Epithelial cell of alveolus of lung (primary cell): ENCODE measurements around the gene PUS3. TPM values are rescaled to one million over a fixed set of nuclear protein-coding genes. Genes with fewer than 3 reads are reported as not detected.

Experiments used
- total RNA-seq: library from RNA; depleted of rRNA; stranded (reverse); fragments of >200 nt; gene quantifications from 2 replicates; pipeline ENCODE4 v1.2.1, GENCODE V29; 2015

PUS3 gene, protein sequence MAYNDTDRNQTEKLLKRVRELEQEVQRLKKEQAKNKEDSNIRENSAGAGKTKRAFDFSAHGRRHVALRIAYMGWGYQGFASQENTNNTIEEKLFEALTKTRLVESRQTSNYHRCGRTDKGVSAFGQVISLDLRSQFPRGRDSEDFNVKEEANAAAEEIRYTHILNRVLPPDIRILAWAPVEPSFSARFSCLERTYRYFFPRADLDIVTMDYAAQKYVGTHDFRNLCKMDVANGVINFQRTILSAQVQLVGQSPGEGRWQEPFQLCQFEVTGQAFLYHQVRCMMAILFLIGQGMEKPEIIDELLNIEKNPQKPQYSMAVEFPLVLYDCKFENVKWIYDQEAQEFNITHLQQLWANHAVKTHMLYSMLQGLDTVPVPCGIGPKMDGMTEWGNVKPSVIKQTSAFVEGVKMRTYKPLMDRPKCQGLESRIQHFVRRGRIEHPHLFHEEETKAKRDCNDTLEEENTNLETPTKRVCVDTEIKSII
- 8.1 and 22.2 TPM in 2 replicates for total RNA-seq

GRCh38 chr11:125902927-125903710 is at the start of gene PUS3:
PUS3 (minus strand) TSS chr11:125903206; CDS start chr11:125896284, 6,922 bp downstream.

DNA sequence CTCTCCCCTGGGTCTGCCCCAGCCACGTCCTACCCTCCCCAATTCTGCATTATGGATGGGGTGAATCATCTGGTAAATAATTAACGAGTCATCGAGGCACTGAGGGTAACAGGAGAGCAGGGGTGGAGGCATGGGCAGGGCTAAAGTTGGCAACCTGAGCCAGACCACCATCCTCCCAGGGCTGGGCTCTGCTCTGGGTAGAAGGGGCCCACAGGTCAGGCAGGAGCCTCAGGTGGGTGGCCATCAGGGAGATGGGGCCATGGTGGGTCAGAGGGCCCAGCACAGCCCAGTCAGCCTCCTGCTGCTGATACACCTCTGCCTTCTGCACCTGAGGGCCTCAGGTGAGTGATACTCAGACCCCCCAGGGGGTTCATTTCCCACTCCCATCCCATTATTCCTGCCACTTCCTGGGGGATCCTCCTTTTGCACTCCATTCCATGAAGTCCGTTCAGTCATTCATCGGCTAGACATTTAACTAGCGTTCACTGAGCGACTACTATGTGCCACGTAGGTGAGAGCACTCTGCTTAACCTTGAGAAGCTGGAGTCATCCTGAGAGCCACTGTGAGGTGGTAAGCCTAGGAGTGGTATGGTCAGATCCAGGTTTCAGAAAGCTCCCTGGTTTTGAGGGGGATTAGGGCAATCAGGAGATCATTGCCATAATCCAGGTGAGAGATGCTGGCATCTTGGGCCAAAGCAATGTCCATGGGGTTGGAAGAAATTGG is 43.0 kb upstream of the PUS3 start, which contains the start of gene VSIG10L2:
Gene VSIG10L2 (plus strand): TSS at position 248 of the 724 bp plus-strand sequence. CDS start 12 bp downstream, at position 260.

DNA sequence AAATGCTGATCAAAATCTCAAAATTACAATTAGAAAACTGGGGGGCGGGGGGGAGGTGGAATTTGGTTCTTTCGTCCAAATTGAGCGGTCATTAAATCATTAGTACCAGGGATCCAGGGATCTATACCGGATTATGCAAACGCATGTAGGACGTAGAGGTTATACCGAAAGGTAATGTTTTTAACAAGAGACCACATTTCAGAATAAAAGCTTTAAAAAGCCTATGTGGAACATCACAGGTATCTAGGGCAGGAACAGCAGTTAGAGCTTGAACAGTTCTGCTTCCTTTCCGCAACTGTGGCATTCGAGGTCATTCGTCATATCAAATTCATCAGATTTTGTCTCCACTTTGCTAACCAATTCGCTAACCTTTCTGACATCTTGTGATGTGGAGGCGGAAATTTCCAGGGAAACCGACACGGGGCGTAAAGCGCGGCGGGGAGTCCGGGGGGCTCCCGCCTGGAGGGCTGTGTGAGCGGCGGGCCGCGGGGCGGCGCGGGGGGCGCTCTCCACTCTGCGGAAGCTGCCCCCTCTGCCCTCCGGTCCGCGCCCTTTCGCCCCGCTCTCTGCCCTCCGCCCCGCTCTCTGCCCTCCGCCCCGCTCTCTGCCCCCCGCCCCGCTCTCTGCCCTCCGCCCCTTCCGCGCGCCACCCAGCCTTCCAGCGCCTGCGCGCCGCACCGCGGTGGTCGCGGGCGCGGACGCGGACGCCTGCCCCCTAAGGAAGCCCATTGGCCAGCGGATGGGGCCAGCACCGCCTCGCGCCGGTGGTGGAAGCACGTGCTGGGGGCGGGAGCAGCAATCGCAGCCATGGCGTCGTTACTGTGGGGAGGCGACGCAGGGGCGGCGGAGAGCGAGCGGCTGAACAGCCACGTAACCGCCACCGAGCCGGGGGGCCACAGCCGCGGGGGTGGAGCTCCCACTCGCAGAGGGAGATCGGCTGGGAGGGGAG is 979 bp upstream of the PUS3 start, which contains the start of gene DDX25:
Gene DDX25 (plus strand): TSS at position 798 of the 949 bp plus-strand sequence. CDS start 10 bp downstream, at position 808.

GRCh38 chr11:125887373-125888324 is 15.4 kb downstream of the PUS3 start, which contains the start of gene HYLS1:
HYLS1 (plus strand) TSS chr11:125887668; CDS start chr11:125899369, 11,701 bp downstream.

Other genes with a start within 250 kb of the PUS3 start
- not detected in 2 replicates for gene ACRV1, start 222.4 kb downstream of the PUS3 start, total RNA-seq
- gene PATE1, start 156.9 kb downstream of the PUS3 start, total RNA-seq: not detected in 2 replicates
- not detected in 2 replicates for gene PATE2, start 124.4 kb downstream of the PUS3 start, total RNA-seq
- not detected in 2 replicates for gene PATE3, start 115.1 kb downstream of the PUS3 start, total RNA-seq
- gene PATE4, start 69.9 kb downstream of the PUS3 start, total RNA-seq: not detected in 2 replicates
- gene HYLS1, start 15.5 kb downstream of the PUS3 start, total RNA-seq: 4.4 and 8.3 TPM in 2 replicates
- not detected in 2 replicates for gene DDX25, start 1.3 kb upstream of the PUS3 start, total RNA-seq
- gene VSIG10L2, start 42.8 kb upstream of the PUS3 start, total RNA-seq: not detected in 2 replicates
- 1.3 and 12.1 TPM in 2 replicates for gene CDON, start 159.7 kb upstream of the PUS3 start, total RNA-seq